A549 (cell line): ENCODE results near the gene CACNA1D.

Source experiments
- EP300 ChIP-seq, 2 experiments: fragments of >200 bp; sonication (Bioruptor Twin); formaldehyde crosslinking; IDR thresholded peaks; 2 replicates in 1 of 2; 3 replicates in 1 of 2; pipeline ENCODE4 v1.6.1; 2016 to 2017
- FOSL2 ChIP-seq, 2 experiments: fragments of 450-650 bp in 1 of 2; fragments of >200 bp in 1 of 2; sonication (Bioruptor Twin) in 1 of 2; formaldehyde crosslinking; IDR thresholded peaks; 2 replicates each; pipeline versions ENCODE4 v1.5.0 to v1.6.1; 2016 to 2020; ENCODE audit warnings: mild to moderate bottlenecking in 1 of 2, moderate library complexity in 1 of 2
- HOXA7 ChIP-seq: fragments of 250-450 bp; sonication (Bioruptor Pico); IDR thresholded peaks from 2 replicates; pipeline ENCODE4 v1.5.0; 2020; ENCODE audit warnings: mild to moderate bottlenecking, moderate library complexity
- POLR2A ChIP-seq: IDR thresholded peaks from 2 replicates; pipeline ENCODE4 v1.6.1; 2012; ENCODE audit warnings: mild to moderate bottlenecking, low read length
- RAD21 ChIP-seq, 2 experiments: fragments of >200 bp in 1 of 2; sonication (Bioruptor Twin) in 1 of 2; formaldehyde crosslinking in 1 of 2; IDR thresholded peaks in 1 of 2; conservative IDR thresholded peaks in 1 of 2; 2 replicates in 1 of 2; 3 replicates in 1 of 2; pipeline ENCODE4 v1.6.1; 2012 to 2018; ENCODE audit warnings: inconsistent platforms in 1 of 2
- RFX5 ChIP-seq: fragments of 450-650 bp; IDR thresholded peaks from 2 replicates; pipeline ENCODE4 v1.7.1; 2014; ENCODE audit warnings: antibody characterized with exemption, mild to moderate bottlenecking, moderate library complexity
- SREBF2 ChIP-seq: fragments of 450-650 bp; IDR thresholded peaks from 2 replicates; pipeline ENCODE4 v1.6.1; 2014; ENCODE audit warnings: mild to moderate bottlenecking, moderate library complexity
- TF ChIP-seq, protein P1 (sequence below): fragments of >200 bp; sonication (Bioruptor Twin); formaldehyde crosslinking; IDR thresholded peaks from 3 replicates; pipeline ENCODE4 v1.5.1; 2016
- TF ChIP-seq, protein P2 (sequence below): fragments of 200-600 bp; sonication (generic); IDR thresholded peaks from 2 replicates; pipeline ENCODE4 v1.6.1; 2016; ENCODE audit warnings: antibody characterized with exemption, mild to moderate bottlenecking, moderate library complexity

DNA sequence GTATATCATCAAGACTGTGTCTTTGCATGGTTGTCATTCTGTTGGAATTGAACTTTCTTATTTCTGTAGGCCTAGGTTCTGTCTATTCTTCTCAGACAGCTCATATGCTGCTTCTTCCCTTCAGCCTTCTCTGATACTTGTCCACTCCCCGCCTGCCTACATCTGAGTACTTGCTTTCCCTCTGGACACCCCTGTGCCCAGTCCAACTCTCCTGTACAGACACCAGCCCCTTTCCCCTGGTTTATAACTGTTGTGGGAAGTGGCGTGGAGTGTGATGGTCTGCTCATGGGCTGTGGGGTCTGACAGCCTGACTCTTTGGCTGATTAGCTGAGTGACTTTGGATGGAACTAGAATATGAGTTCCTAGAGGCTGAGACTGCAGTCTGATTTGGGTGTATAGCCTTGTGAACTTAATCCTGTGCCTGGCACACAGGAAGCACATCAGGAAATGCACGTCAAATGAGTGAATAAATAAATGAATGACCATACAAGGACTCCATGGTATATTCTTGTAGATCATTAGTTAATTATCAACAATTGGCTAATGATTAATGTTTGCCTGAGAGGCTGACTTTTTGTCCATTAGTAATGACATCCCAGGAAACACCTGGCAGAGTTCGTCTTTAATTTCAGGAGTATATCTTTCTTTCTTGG is 11.8 kb downstream of the CACNA1D start:
- TF ChIP-seq EP300 (IDR thresholded peaks at IDR 0.05), result no peak
- no peak for TF ChIP-seq POLR2A
- TF ChIP-seq RFX5, result no peak
- TF ChIP-seq, protein P1, sequence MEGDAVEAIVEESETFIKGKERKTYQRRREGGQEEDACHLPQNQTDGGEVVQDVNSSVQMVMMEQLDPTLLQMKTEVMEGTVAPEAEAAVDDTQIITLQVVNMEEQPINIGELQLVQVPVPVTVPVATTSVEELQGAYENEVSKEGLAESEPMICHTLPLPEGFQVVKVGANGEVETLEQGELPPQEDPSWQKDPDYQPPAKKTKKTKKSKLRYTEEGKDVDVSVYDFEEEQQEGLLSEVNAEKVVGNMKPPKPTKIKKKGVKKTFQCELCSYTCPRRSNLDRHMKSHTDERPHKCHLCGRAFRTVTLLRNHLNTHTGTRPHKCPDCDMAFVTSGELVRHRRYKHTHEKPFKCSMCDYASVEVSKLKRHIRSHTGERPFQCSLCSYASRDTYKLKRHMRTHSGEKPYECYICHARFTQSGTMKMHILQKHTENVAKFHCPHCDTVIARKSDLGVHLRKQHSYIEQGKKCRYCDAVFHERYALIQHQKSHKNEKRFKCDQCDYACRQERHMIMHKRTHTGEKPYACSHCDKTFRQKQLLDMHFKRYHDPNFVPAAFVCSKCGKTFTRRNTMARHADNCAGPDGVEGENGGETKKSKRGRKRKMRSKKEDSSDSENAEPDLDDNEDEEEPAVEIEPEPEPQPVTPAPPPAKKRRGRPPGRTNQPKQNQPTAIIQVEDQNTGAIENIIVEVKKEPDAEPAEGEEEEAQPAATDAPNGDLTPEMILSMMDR, result no peak
- TF ChIP-seq, protein P2, sequence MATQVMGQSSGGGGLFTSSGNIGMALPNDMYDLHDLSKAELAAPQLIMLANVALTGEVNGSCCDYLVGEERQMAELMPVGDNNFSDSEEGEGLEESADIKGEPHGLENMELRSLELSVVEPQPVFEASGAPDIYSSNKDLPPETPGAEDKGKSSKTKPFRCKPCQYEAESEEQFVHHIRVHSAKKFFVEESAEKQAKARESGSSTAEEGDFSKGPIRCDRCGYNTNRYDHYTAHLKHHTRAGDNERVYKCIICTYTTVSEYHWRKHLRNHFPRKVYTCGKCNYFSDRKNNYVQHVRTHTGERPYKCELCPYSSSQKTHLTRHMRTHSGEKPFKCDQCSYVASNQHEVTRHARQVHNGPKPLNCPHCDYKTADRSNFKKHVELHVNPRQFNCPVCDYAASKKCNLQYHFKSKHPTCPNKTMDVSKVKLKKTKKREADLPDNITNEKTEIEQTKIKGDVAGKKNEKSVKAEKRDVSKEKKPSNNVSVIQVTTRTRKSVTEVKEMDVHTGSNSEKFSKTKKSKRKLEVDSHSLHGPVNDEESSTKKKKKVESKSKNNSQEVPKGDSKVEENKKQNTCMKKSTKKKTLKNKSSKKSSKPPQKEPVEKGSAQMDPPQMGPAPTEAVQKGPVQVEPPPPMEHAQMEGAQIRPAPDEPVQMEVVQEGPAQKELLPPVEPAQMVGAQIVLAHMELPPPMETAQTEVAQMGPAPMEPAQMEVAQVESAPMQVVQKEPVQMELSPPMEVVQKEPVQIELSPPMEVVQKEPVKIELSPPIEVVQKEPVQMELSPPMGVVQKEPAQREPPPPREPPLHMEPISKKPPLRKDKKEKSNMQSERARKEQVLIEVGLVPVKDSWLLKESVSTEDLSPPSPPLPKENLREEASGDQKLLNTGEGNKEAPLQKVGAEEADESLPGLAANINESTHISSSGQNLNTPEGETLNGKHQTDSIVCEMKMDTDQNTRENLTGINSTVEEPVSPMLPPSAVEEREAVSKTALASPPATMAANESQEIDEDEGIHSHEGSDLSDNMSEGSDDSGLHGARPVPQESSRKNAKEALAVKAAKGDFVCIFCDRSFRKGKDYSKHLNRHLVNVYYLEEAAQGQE, result no peak
- TF ChIP-seq RAD21 (conservative IDR thresholded peaks at IDR 0.05 in 1 of 2, IDR thresholded peaks at IDR 0.05 in 1 of 2), result no peak
- TF ChIP-seq HOXA7 (CRISPR knock-in tag), result no peak
- no peak for TF ChIP-seq SREBF2
- TF ChIP-seq FOSL2 (IDR thresholded peaks at IDR 0.05), result no peak
- no peak for TF ChIP-seq FOSL2 (CRISPR knock-in tag; IDR thresholded peaks at IDR 0.05)
